Measurements from ENCODE around the gene GLI3.

The GLI3 gene

GRCh38 chr7:41999736-42000283, 237.2 kb downstream of the GLI3 start:
- DNase-seq (ENCODE audit: low spot score): no peak

- DNase-seq (ENCODE audit: low spot score): no peak
These were observed 239.0 kb downstream of the GLI3 start for GRCh38 chr7:41998041-41998440.

- DNase-seq (ENCODE audit: low spot score): no peak
These were observed 239.9 kb downstream of the GLI3 start for GRCh38 chr7:41997151-41997550.

- DNase-seq (ENCODE audit: low spot score): no peak
These were observed 240.5 kb downstream of the GLI3 start for GRCh38 chr7:41996381-41997035.

GRCh38 chr7:41995632-41996271, 241.3 kb downstream of the GLI3 start:
- DNase-seq (ENCODE audit: low spot score): no peak

- no peak for DNase-seq (ENCODE audit: low spot score)
These were observed 242.3 kb downstream of the GLI3 start for GRCh38 chr7:41994746-41995110.

GRCh38 chr7:41994036-41994745, 242.8 kb downstream of the GLI3 start:
- DNase-seq (ENCODE audit: low spot score): no peak

GRCh38 chr7:41992881-41993867, 243.8 kb downstream of the GLI3 start:
- DNase-seq (ENCODE audit: low spot score): no peak

GRCh38 chr7:41984888-41985287, 252.1 kb downstream of the GLI3 start:
- DNase-seq (ENCODE audit: low spot score): no peak

- no peak for DNase-seq (ENCODE audit: low spot score)
These were observed 255.7 kb downstream of the GLI3 start for GRCh38 chr7:41981046-41982040.

GRCh38 chr7:41979834-41980307, 257.1 kb downstream of the GLI3 start:
- peak; percentile 11 for DNase-seq (ENCODE audit: low spot score)

GRCh38 chr7:41978858-41979257, 258.2 kb downstream of the GLI3 start:
- no peak for DNase-seq (ENCODE audit: low spot score)

- DNase-seq (ENCODE audit: low spot score): no peak
These were observed 259.3 kb downstream of the GLI3 start for GRCh38 chr7:41977661-41978060.

GRCh38 chr7:41977151-41977651, 259.8 kb downstream of the GLI3 start:
- peak; percentile 20 for DNase-seq (ENCODE audit: low spot score)

- DNase-seq (ENCODE audit: low spot score): no peak
These were observed 260.6 kb downstream of the GLI3 start for GRCh38 chr7:41976411-41976810.

GRCh38 chr7:41975849-41976248, 261.2 kb downstream of the GLI3 start:
- no peak for DNase-seq (ENCODE audit: low spot score)

- no peak for DNase-seq (ENCODE audit: low spot score)
These were observed 262.0 kb downstream of the GLI3 start for GRCh38 chr7:41974870-41975557.

- no peak for DNase-seq (ENCODE audit: low spot score)
These were observed 263.7 kb downstream of the GLI3 start for GRCh38 chr7:41973202-41973730.

- DNase-seq (ENCODE audit: low spot score): no peak
These were observed 264.2 kb downstream of the GLI3 start for GRCh38 chr7:41972776-41973175.
